Parathyroid adenoma (tissue), 2 donors: ENCODE data around the gene DAPP1.

ENCODE experiments used
- H2AFZ ChIP-seq: fragments of 300-600 bp; sonication (generic); one replicate; pipeline ENCODE4 v1.7.0; 2017; ENCODE audit warnings: antibody characterized with exemption, mild to moderate bottlenecking
- H3K27ac ChIP-seq: fragments of 300-600 bp; sonication (generic); one replicate; pipeline ENCODE4 v1.7.0; 2017
- H3K27me3 ChIP-seq: fragments of 300-600 bp; sonication (generic); one replicate; pipeline ENCODE4 v1.7.0; 2017; ENCODE audit warnings: low read length; ENCODE audit not compliant: control insufficient read depth, insufficient read depth
- H3K36me3 ChIP-seq: fragments of 300-600 bp; sonication (generic); one replicate; pipeline ENCODE4 v1.7.0; 2017; ENCODE audit warnings: low read length; ENCODE audit not compliant: control insufficient read depth, insufficient read depth
- H3K4me1 ChIP-seq: fragments of 300-600 bp; sonication (generic); one replicate; pipeline ENCODE4 v1.7.0; 2017; ENCODE audit warnings: control low read depth
- H3K4me2 ChIP-seq: fragments of 300-600 bp; sonication (generic); one replicate; pipeline ENCODE4 v1.7.0; 2017; ENCODE audit warnings: low read length
- H3K4me3 ChIP-seq: fragments of 300-600 bp; sonication (generic); one replicate; pipeline ENCODE4 v1.7.0; 2017; ENCODE audit warnings: low read depth, low read length
- H3K79me2 ChIP-seq: fragments of 300-600 bp; sonication (generic); one replicate; pipeline ENCODE4 v1.7.0; 2017; ENCODE audit warnings: control low read depth
- H3K9ac ChIP-seq: fragments of 300-600 bp; sonication (generic); one replicate; pipeline ENCODE4 v1.7.0; 2017; ENCODE audit warnings: mild to moderate bottlenecking
- H3K9me3 ChIP-seq: fragments of 300-600 bp; sonication (generic); one replicate; pipeline ENCODE4 v1.7.0; 2017; ENCODE audit warnings: low read length; ENCODE audit not compliant: control insufficient read depth
- TF ChIP-seq, protein P1 (sequence below): fragments of 300-600 bp; sonication (generic); IDR thresholded peaks from one replicate; pipeline ENCODE4 v1.7.0; 2017; ENCODE audit warnings: antibody characterized with exemption, mild to moderate bottlenecking
- donor health status: primary hyperparathyroidism.

The DAPP1 gene

DNA sequence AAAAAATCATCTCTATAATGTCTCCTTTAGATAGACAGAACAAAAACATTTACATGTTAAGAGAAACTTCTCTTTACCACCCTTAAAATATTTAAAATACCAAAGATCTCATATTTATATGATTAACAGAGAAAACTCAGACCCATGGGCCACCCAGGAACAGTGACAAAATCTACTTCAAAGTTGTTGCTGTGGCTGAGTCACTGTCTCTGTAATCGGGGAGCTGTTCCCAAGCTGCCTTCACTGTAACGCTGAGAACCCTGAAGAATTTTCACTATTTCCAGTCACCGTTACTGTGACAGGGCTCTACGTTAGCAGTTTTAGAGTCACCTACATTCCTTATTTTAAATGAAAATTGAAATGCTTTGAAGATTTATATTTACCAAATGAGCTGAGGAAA lies 9.0 kb upstream of the DAPP1 start:
- H3K27me3 ChIP-seq = no peaks in the 10 kb centered on the region

DNA sequence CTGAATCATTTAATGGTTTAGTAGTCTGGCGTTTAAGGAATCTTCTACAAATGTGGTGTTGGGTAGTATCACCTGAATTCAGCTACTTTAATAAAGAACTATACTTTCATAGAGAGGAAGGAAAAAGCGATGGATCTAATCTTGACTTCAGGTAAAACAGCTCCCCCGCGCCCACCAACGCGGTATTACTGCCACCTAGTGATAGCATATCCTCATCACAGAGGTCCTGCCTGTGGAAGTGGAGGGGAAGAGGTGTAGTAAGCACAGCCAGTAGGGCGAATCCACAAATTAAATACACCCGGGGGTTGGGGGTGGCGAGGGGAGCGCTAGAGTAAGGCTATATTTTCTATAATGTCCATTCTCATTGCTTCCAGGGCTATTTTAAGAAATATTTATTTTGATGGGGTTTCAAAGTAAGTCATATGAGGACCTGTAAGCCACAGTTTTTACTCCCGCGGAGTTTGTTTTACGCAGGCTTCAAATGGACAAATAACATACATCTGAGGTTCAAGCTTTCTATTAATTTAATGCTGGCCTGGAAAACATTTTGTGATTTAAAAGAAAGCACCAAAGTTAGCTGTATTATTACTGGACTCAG lies 8.3 kb upstream of the DAPP1 start:
- TF ChIP-seq, protein P1, sequence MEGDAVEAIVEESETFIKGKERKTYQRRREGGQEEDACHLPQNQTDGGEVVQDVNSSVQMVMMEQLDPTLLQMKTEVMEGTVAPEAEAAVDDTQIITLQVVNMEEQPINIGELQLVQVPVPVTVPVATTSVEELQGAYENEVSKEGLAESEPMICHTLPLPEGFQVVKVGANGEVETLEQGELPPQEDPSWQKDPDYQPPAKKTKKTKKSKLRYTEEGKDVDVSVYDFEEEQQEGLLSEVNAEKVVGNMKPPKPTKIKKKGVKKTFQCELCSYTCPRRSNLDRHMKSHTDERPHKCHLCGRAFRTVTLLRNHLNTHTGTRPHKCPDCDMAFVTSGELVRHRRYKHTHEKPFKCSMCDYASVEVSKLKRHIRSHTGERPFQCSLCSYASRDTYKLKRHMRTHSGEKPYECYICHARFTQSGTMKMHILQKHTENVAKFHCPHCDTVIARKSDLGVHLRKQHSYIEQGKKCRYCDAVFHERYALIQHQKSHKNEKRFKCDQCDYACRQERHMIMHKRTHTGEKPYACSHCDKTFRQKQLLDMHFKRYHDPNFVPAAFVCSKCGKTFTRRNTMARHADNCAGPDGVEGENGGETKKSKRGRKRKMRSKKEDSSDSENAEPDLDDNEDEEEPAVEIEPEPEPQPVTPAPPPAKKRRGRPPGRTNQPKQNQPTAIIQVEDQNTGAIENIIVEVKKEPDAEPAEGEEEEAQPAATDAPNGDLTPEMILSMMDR = no peak
- no peak overlapping the region for H3K27ac ChIP-seq
- H3K79me2 ChIP-seq = no peaks in the 10 kb centered on the region
- no peak overlapping the region for H3K4me2 ChIP-seq
- H3K4me1 ChIP-seq = no peaks in the 10 kb centered on the region
- H3K36me3 ChIP-seq = no peaks in the 10 kb centered on the region
- no peaks in the 10 kb centered on the region for H3K27me3 ChIP-seq
- no peaks in the 10 kb centered on the region for H3K9me3 ChIP-seq
- H2AFZ ChIP-seq = no peak overlapping the region
- no peak overlapping the region for H3K4me3 ChIP-seq
- no peak overlapping the region for H3K9ac ChIP-seq

More for the DNA sequence above, 9.0 kb upstream of the DAPP1 start:
- H3K9me3 ChIP-seq = no peaks in the 10 kb centered on the region
- no peak overlapping the region for H3K4me3 ChIP-seq
- TF ChIP-seq, protein P1 = no peak
- no peaks in the 10 kb centered on the region for H3K79me2 ChIP-seq
- H2AFZ ChIP-seq = no peak overlapping the region
- H3K4me2 ChIP-seq = no peak overlapping the region
- H3K27ac ChIP-seq = no peak overlapping the region
- H3K4me1 ChIP-seq = no peaks in the 10 kb centered on the region
- H3K9ac ChIP-seq = no peak overlapping the region
- H3K36me3 ChIP-seq = no peaks in the 10 kb centered on the region

GRCh38 chr4:99809326-99809725 lies 7.3 kb upstream of the DAPP1 start:
- no peaks in the 10 kb centered on the region for H3K27me3 ChIP-seq
- no peak overlapping the region for H3K27ac ChIP-seq
- no peaks in the 10 kb centered on the region for H3K4me1 ChIP-seq
- no peaks in the 10 kb centered on the region for H3K36me3 ChIP-seq
- no peak overlapping the region for H3K4me2 ChIP-seq
- H2AFZ ChIP-seq = no peak overlapping the region
- H3K4me3 ChIP-seq = no peak overlapping the region
- no peak overlapping the region for H3K9ac ChIP-seq
- TF ChIP-seq, protein P1 = no peak
- H3K79me2 ChIP-seq = no peaks in the 10 kb centered on the region
- no peaks in the 10 kb centered on the region for H3K9me3 ChIP-seq

- no peak overlapping the region for H3K27ac ChIP-seq
- no peaks in the 10 kb centered on the region for H3K79me2 ChIP-seq
- no peak overlapping the region for H3K4me3 ChIP-seq
- no peak overlapping the region for H3K9ac ChIP-seq
- no peaks in the 10 kb centered on the region for H3K4me1 ChIP-seq
- H3K27me3 ChIP-seq = no peaks in the 10 kb centered on the region
- no peaks in the 10 kb centered on the region for H3K36me3 ChIP-seq
- H3K4me2 ChIP-seq = no peak overlapping the region
- H3K9me3 ChIP-seq = no peaks in the 10 kb centered on the region
- no peak overlapping the region for H2AFZ ChIP-seq
- TF ChIP-seq, protein P1 = no peak
Measured at GRCh38 chr4:99810536-99810935, 6.1 kb upstream of the DAPP1 start.

GRCh38 chr4:99811117-99811516 lies 5.5 kb upstream of the DAPP1 start:
- Histone ChIP-seq H2AFZ (no peak overlapping the region), H3K4me2 (no peak overlapping the region), H3K9ac (no peak overlapping the region), H3K79me2 (no peaks in the 10 kb centered on the region), H3K27ac (no peak overlapping the region), H3K36me3 (no peaks in the 10 kb centered on the region), H3K4me3 (no peak overlapping the region), H3K4me1 (no peaks in the 10 kb centered on the region), H3K9me3 (no peaks in the 10 kb centered on the region), H3K27me3 (no peaks in the 10 kb centered on the region)
- TF ChIP-seq, protein P1 = no peak
